GM18873 (cell line): ENCODE data around the gene DPH3.
A peak's percentile ranks its signal among the peaks of the same experiment; 100 is the strongest.

Source experiments
- ATAC-seq: cut with Tn5 transposase; IDR thresholded peaks from one replicate; pipeline ENCODE4 v1.9.1; 2021; ENCODE audit warnings: mild to moderate bottlenecking, moderate library complexity, moderate number of reproducible peaks; ENCODE audit not compliant: unreplicated experiment, low FRiP score

Gene DPH3

DNA sequence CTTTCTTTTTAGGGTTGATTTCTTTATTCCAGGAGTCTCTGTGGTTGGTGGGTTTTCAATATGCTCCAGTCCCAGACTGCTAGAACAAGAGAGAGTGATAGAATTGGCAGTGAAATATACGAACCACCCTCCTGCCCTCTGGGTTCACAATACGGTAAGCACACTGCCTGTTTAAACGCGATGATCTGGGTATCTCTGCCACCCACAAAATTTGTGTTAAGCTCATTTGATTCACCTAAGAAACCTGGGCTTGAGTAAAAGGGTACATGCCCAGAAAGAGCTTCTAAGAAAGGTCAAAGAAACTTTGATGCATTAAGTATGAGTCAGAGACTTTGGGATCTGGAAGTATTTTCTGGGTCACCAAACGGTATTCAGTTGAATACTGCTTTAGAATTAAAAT is 30.1 kb upstream of the DPH3 start:
- no peak for ATAC-seq

DNA sequence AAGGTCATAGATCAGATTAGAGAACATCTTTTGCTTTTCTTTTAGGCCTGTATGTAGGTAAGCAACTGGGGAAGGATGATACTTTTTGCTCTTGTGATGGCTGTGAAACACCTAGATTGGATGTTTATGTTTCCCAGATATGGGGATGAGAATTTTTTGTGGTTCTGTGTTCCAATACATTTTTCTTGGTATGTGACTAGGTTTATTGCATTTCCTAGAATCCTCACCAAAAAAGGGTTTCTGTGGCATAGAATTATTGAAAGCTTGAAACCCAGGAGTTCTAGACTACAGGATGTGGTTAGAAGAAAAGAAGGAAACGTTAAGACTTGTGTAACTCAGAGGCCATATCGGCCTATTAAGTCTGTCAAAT is 26.1 kb upstream of the DPH3 start:
- ATAC-seq, result no peak

DNA sequence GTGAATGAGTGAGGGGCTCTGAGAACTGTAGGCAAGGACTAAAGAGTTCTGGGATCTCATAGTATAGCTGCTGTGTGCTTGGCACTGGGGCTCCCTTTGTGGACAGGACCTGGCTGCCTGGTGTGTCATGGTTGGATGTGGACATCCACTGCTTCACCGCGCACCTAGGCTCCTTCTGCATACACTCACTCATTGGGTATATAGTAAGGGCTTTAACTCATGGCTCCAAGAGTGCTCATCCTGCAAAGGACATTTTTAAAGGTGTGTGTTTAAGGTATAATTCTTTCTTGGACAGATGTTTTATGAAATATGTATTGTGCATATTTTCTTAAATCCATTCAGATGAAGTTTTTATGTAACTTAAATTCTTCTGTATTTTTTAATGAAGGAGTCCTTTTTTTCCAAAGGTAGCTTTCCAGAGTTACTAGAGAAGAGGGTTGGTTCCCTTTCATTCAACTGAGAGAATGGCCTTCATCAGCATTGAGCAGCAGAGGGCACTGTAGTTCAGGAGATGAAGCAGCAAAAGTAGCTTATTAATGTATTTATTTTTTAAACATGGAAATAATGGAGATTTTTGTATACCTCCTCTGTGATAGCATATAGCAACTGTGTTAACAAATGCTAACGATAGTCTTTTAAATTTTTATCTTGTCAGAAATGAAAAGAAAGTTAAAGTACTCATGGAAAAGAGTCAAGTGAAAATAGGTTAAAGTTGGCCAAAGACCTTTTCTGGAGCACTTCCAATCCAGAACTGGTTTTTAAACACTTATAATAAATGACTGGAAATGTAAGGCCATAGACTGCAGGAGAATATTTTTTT is 25.5 kb upstream of the DPH3 start:
- no peak for ATAC-seq

DNA sequence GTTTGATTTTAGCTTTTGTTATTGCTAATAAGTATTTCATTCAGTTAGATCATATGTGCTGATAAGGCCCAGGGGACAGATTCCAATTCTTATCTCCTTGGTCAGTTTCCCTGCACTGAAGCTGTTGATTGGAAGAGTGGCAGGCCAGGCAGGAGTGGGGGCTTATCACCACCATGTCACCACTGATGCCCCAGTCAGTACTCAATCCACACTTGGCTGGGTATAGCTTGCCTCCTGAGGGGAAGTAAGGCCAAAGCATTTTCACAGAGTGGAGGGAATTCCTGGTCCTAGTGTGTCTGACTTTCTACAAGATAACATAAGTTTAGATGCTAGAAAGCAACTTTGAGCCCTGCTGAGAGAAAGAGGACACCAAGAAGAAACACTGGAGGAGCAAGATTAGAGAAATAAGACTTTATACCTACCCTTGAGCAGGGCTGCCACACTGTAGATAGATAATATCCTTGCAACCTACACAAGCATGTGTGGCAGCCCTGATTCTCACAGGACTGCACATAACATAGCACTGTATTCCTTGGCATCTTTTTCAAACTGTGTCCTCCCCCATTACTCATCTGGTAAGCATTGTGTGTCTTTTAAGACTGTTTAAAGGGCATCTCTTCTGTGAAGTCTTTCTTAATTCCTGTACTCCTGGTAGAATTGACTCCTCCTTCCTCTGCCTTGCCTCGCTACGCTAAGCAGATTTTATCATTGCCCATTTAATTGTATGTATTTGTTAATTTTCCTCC is 24.6 kb upstream of the DPH3 start:
- no peak for ATAC-seq

DNA sequence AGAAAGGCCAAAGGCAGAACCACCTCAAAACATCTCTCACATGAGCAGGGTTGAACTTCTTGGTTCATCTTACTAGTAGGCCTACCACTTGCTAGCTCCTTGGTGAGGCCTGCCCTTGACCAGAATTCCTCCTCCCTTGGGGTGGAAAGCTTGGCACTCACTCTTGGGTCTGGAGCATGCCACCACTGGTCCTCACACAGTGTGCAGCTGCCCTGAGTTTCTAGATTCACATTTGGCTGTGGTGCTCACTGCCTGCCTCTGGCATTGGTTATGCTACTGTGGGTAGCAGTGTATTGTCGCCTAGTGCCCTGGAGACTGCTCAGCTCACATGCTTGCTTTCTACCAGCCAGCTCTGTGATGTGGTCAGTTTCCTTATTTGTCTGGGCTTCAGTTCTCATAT is 23.9 kb upstream of the DPH3 start:
- ATAC-seq, result no peak

DNA sequence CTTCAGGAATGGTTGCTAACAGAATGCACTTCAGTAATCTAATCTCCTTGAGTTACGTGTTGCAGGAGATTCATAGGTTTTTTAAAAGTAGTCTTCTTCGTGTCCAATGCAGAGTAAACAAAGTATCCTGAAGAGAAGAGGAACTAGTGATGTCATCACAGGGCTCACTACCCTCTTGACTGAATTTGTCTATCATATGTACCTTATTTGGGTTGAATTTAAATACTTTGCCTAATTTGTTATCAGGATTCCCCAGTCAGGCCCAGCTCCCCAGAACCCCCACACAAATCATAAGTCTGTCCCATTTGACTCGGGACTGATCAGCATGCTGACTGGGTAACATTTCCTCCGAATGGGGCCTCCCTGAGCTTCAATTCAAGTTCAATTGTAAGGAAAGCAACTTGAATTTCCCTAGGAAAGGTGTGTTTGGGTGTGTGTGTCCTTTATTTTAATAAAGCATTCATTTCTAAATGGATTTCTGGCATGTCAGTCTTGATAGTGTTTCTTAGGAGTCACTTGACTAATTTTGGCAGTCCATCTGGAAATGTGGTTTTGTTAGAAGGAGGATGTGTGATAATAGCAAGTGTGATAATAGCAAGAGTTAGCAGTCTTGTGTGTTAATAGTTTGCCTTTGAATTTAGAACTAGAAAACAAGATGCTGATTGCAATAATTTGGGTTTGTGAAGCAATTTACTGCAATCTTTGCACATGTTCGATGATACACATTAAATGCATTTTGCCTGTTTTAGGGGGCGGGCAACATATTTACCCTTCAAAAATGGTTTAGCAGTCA is 22.2 kb upstream of the DPH3 start:
- no peak for ATAC-seq

DNA sequence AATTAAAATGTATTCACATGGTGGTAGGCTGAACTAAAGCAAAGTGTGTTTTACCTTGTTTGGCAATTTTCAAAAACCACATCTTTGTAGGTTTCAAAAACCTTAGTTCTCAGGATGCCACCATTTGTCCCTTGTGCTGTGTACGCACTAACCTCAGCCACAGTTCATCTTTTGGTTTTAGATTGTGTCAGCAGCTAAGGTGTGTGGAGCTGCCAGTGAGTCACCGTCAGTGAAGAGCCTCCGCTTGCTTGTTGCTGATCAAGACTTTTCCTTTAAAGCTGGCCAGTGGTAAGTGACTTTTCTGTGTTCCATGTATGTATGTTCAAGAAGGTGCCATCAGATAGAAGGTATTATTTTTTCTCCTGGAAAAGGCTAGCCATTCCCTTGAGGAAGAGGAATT is 21.4 kb upstream of the DPH3 start:
- peak; percentile 71 for ATAC-seq

DNA sequence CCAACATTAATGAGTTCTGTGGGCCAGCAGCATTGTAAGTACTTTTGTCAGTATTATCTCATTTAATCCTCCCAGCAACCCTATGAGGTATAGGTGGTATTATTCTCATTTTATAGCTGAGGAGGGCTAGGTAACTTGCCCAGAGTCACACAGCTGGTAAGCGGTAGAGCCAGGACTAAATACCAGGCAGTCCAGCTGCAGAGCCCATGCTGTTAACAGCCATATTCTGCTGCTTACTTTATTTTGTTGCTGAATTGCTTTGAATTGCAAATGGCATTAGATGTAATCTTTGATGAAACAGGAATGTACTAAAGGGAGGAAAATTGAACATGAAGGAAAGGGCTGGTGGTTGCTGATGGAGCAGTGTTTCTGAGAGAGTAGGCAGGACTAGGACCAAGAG is 19.9 kb upstream of the DPH3 start:
- no peak for ATAC-seq

DNA sequence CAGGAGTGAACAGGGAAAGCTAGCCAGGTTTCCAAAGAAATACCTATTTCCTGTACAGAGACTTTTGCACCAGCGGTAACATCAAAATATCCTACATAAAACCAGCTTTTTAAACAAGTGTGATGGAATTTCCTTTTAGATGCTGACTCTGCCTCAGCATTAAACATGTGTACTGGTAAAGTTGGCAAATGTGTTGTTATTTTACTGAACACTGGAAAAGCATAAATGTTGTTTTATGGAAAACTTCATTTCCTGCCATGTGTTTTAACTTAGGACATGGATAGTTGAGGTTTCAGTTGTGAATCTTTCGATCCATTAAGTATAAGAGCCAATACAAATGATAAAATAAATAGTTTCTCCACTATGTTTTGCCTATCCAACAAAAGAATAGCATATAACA is 15.9 kb upstream of the DPH3 start:
- ATAC-seq, result no peak

DNA sequence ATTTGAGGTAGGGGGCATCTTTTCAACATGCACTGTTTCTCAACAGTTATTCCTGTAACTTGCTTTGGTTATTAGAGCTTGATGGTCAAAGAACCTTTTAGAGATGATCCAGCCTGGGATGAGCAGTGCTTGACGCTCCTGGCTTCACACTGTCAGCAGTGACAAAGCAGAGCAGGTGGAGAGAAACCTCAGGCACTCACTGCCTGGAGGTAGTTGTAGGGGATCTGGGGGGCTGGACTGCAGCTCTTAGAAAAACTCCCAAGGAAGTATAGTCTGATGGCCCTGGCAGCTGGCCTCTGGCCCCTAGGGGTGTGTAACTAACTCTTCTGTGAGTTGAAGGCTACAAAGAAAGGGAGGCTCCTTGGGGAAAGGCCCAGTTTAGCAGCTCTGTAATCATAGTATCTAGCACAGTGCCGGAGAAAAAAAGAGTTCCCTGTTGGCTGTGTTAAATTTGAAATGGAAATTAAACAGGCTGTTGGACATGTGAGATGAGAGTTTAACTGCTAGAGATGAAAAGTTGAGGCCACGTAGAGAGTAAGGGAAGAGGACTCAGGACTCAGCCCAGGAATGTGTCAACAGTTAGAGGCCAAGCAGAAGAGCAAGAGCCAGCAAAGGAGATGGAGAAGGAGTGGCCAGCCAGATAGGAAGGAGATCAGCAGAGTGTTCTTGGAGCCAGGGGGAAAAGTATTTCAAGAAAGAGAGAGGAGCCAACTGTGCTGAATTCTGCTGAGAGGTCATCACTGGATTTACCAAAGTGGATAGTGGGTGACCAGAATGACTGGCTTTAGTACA is 14.5 kb upstream of the DPH3 start:
- no peak for ATAC-seq

DNA sequence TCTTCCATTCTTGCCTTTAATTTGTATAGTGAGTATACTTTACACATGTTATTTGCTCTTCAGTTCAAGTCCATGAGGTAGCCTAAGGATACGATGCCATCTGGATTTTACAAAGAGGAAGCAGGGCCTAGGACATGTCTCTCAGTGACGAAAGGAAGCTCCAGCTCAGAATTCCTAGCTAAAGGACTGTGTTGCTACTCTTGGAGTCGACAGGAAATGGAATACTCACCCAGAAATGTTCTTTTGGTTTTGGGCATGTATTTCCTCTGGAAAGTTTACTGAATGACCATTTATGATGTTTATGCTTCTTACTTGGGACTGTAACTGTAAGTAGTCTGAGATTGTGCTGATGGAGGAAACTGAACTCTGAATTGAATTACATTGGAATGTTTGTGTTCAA is 12.7 kb upstream of the DPH3 start:
- no peak for ATAC-seq

DNA sequence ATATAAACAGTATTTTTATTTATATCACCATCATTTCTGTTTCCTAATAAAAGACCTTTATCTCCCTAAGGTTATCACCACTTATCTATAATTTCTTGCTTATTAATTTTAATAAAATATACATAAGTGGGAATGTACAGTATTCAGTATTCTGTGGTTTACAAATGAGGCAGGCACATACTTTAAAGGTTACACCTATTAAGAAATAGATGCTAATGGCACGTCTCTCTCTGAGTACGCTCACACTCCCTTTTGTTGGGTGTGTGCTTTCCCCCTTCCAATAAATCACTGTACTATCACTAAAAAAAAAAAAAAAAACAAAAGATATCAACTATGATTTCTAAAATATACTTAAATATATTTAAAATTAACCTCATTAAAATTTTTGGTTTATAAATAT is 9.1 kb upstream of the DPH3 start:
- ATAC-seq, result no peak

DNA sequence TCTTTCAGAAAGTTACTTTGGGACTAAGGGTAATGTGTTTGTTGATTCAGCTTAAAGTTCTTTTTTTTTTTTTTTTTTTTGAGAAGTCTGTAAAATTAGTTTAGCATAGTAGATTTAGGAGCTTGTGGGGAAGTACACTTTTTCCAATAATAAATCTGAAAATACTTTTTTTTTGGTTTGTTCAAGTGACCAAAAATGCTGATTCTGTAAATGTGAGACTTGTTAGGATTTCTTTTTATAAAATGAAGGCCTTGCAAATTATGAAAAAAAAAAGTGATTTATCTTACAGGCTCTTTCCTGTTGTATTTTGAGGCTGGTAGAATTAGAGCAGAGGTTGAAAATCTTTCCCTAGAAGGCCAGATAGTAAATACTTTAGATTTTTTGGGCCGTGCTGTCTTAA is 7.8 kb upstream of the DPH3 start:
- ATAC-seq, result no peak

DNA sequence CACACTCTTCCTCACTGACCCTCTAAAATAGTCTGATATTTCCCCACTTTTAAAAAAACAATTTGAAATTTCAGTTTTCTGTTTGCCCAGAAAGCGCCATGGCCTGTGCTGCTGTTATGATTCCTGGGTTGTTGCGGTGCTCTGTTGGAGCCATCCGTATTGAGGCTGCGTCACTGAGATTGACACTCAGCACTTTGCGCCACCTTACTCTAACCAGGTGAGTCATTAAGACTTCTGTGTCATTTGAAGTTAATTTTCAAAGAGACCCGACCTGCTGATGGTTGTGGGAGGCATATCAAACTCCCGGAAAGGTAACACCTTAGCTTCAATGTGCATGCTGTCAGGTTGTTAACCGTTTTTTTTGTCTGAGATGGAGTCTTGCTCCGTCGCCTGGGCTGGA is 6.1 kb upstream of the DPH3 start:
- no peak for ATAC-seq

DNA sequence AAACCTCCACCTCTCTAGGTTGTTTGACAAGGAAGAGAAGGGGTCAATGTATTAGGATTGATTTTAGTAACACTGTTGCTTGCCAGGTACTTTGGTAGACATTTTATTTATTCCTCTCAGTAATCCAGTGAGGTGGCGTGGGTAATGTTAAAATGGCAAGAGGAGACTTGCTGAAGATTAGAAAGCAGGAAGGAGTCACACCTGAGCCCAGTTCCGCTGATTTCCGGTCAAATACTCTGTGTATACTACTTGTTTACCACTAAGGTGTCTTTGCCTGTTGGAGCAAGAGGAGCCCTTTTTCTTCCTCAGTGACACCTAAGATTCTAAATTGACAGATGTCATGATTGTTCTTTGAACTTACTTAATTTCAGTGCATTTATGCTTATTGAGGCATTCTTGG is 2.0 kb upstream of the DPH3 start:
- no peak for ATAC-seq

DNA sequence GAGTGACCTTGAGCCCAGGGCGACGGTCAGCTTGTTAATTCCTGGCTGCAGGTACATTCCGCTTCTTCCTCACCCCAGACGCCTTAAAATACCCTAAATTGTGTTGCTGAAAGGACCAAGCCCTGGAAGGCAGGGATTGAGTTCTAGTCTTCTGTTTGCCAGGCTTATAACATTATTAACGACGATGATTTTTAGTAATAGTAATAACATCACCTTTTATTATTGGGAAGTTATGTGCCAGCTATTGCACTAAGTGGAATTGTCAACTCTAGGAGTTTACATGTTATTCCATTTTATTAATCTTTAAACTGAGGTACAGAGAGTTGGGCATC is 678 bp upstream of the DPH3 start:
- no peak for ATAC-seq

DNA sequence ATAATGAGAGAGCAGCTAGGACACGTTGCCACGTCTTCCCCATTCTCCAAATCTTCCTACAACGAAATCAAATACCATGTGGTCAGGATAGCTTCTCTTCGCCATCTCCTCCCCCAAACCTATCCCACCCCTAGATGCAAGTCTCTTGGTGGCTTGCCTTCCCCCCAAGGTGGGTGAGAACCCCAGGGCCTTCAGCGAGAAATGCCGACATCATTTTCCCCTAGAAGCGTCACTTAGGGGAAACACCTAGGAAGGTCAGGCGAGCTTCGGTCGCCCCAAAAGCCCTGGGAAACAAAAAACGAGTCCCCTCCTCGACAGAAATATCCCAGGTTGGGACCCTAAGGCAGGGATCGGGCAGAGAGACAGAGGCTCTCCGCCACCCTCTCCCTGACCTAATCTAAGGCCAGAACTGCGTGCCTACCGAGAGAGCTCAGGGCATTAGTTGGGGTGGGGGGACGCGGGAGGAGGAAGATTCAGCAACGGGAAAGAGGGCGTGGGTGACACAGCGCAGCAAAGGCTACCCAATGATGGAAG is 502 bp downstream of the DPH3 start:
- ATAC-seq, result no peak

DNA sequence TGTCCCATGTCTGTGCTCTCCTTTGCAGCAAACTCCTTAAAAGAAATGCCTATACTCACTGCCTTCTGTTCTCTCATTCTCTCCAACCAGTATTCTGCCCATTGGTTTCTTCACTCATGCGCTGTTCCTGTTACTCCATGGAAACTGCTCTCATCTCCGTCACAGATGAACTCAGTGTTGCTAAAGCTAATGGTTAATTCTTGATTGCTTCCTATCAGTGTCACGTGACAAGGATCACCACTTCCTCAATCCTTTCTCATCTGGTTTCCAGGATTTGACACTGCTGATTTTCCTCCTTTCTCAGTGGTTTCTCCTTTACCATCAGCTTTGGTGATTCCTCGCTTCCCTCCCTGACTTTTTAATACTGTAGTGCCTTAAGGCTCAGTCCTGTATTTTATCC is 2.6 kb downstream of the DPH3 start:
- no peak for ATAC-seq

DNA sequence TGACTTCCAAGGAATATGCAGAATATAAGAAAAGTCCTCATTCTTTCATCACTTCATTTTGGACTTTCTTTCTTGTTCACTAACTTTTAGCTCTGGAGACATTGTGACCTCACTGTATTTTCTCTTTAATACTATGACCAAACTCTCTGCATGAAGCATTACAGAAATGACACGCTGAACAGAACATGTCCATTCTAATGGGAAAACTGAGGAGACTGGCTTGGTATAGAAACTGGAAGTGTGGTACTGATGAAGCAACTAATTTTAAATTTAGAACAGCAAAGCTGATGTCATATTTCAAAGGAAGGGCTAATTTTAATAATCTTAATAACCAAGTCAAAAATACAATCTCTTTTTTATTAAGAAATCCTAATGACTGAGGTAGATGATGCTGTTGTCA is 4.7 kb downstream of the DPH3 start:
- no peak for ATAC-seq

DNA sequence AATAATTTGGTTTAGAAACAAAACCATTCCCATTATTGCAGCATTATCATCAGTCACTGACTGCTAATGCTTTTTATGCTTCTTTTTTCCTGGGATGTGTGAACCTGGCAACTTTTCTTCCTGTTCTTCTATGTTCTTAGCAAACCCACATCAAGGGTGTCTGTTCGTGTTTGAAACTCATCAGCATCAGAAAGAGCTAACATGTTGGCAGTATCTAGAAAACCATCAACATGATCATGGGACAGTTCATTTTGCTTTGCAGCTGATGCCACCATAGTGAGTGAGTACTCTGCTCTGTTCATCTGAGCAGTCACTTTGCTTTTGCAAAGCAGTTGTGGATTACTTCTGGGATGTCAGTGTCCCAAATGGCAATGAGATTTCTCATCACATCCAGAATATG is 5.9 kb downstream of the DPH3 start:
- ATAC-seq, result no peak

DNA sequence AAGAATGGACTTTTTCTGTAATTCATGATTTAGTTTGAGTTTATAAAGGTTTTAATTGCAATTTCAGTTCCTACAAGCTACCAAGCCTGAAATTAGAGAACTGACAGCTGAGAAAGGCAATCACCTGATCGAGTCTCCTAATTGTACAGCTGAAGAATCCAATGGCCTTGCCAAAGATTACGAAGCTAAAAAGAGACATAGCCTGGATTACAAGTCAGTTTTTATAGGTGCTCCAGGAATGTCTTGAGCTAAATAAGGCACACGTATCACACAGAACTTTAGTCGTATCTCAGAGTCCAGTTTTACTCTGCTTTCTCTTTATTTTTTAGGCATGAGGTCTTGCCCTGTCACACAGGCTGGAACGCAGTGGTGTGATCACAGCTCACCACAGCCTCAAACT is 6.6 kb downstream of the DPH3 start:
- ATAC-seq, result no peak
